Measurements from ENCODE around the gene OR5H6.

GRCh38 chr3:98263944-98264343 is at the start of gene OR5H6:
- no peak for TF ChIP-seq CTCF (IDR thresholded peaks at IDR 0.05; ENCODE audit: poor library complexity)
- no peak for TF ChIP-seq EZH2 (IDR thresholded peaks at IDR 0.05; ENCODE audit: borderline replicate concordance)
- no peak for TF ChIP-seq EZH2phosphoT487 (IDR thresholded peaks at IDR 0.05; ENCODE audit: low read depth, severe bottlenecking, unreplicated experiment)

All from hepatocyte (in vitro differentiated cells).